Neural progenitor cell (in vitro differentiated cells): ENCODE data around the gene DRC1.

Experiments used
- EZH2 ChIP-seq: fragments of 200-600 bp; sonication (generic); IDR thresholded peaks from 2 replicates; pipeline ENCODE4 v1.6.1; 2017; ENCODE audit warnings: antibody characterized with exemption, mild to moderate bottlenecking, moderate library complexity
- EZH2phosphoT487 ChIP-seq: fragments of 200-600 bp; sonication (generic); IDR thresholded peaks from 2 replicates; pipeline ENCODE4 v1.6.1; 2017; ENCODE audit warnings: antibody characterized with exemption
- TF ChIP-seq, protein P1 (sequence below): fragments of 200-600 bp; sonication (generic); IDR thresholded peaks from 2 replicates; pipeline ENCODE4 v1.5.1; 2017; ENCODE audit warnings: antibody characterized with exemption, mild to moderate bottlenecking

DNA sequence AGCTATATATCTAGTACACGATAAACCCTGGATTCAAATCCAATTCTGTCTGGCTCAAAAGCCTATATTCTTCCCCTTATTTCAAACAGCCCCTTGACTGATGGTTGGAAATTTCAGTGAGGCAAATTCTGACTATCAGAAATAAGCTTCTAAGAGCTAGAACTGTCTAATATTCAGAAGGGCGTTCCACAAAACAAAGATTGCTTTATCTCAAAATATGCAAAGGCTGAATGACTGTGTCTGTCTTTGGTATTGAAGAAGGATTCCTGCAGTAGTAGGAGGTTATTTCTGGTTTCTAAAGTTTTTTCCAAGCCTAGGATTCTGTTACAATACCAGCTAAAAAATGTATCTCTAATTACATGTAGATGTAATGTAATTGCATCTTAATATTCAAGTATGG lies 31.1 kb downstream of the DRC1 start:
- TF ChIP-seq, protein P1, sequence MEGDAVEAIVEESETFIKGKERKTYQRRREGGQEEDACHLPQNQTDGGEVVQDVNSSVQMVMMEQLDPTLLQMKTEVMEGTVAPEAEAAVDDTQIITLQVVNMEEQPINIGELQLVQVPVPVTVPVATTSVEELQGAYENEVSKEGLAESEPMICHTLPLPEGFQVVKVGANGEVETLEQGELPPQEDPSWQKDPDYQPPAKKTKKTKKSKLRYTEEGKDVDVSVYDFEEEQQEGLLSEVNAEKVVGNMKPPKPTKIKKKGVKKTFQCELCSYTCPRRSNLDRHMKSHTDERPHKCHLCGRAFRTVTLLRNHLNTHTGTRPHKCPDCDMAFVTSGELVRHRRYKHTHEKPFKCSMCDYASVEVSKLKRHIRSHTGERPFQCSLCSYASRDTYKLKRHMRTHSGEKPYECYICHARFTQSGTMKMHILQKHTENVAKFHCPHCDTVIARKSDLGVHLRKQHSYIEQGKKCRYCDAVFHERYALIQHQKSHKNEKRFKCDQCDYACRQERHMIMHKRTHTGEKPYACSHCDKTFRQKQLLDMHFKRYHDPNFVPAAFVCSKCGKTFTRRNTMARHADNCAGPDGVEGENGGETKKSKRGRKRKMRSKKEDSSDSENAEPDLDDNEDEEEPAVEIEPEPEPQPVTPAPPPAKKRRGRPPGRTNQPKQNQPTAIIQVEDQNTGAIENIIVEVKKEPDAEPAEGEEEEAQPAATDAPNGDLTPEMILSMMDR = no peak
- TF ChIP-seq EZH2phosphoT487 (no peak), EZH2 (no peak)
